Ovary (tissue), 3 donors: ENCODE measurements around the gene CALY.

ENCODE experiments used
- EP300 ChIP-seq: sonication (generic); formaldehyde crosslinking; IDR thresholded peaks from one replicate; pipeline ENCODE4 v1.6.1; 2017; ENCODE audit warnings: antibody characterized with exemption
- POLR2A ChIP-seq: fragments of 450-650 bp; IDR thresholded peaks from one replicate; pipeline ENCODE4 v1.6.1; 2017; ENCODE audit warnings: antibody characterized with exemption, mild to moderate bottlenecking, moderate library complexity
- TF ChIP-seq, protein P1 (sequence below), 3 donors: fragments of 450-650 bp in 2 of 3; fragments of 200-600 bp in 1 of 3; IDR thresholded peaks; one replicate each; pipeline versions ENCODE4 v1.5.1 to v1.8.0; 2016 to 2022; ENCODE audit warnings: antibody characterized with exemption in 3 of 3, mild to moderate bottlenecking in 1 of 3
- donor health status: DM: no; HTN: no; CAD: no.

DNA sequence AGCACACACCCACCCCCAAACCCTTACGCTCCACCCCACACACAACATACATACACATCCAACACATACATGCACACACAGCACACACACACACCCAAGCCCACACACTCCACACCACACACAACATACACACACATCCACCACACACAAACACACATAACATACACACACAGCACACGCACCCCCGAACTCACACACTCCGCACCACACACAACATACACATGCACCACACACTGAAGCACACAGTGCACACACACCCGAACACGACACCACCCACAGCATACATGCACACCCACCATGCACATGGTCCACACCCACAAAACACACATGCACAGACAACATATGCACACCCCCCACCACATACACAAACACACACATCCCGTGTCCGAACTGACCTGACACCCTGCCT lies 12.5 kb upstream of the CALY start:
- TF ChIP-seq, protein P1, sequence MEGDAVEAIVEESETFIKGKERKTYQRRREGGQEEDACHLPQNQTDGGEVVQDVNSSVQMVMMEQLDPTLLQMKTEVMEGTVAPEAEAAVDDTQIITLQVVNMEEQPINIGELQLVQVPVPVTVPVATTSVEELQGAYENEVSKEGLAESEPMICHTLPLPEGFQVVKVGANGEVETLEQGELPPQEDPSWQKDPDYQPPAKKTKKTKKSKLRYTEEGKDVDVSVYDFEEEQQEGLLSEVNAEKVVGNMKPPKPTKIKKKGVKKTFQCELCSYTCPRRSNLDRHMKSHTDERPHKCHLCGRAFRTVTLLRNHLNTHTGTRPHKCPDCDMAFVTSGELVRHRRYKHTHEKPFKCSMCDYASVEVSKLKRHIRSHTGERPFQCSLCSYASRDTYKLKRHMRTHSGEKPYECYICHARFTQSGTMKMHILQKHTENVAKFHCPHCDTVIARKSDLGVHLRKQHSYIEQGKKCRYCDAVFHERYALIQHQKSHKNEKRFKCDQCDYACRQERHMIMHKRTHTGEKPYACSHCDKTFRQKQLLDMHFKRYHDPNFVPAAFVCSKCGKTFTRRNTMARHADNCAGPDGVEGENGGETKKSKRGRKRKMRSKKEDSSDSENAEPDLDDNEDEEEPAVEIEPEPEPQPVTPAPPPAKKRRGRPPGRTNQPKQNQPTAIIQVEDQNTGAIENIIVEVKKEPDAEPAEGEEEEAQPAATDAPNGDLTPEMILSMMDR (IDR thresholded peaks at IDR 0.05), result no peak
- TF ChIP-seq EP300 (no peak), POLR2A (no peak)
